Measurements from ENCODE around the gene RGP1.

The RGP1 gene

DNA sequence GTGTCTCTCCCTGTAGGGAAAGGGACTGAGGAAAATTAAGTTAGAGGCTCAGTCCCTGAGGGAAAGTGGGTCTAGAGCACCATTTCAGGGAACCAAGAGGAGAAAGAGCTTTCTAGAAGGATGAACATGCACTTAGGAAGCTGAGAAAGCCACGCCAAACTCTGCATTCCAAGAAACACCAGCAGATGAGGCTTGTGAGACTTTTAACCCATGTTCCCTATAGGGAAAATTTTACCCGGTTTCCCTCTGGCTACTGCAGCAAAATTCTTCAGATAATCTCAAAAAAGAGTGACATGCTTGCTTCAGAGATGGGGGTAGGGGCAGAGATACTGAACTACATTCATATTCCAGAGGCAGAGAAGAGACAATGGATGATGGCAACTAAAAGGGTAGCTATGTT, 25.7 kb upstream of the RGP1 start:
- DNase-seq (ENCODE audit: low spot score) = no peak

DNA sequence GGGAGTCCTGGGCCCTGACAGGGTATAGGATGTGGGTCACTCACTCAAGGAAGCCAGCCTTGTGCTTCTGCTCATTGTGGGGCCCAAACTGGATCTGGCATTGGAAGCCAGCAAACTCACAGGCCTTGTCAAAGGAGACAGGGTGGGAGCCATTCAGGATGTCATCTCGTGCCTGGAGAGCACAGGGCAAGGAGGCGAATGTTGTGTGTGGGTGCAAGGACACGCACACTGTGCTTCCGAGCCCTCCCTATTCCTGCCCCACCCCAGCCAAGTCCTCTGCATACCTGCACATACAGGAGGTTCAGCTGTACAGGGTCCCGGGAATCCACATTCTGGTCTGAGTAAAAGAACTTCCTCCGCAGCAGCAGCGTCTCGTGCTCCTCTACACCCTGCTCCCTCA, 25.2 kb upstream of the RGP1 start:
- no peak for DNase-seq (ENCODE audit: low spot score)

DNA sequence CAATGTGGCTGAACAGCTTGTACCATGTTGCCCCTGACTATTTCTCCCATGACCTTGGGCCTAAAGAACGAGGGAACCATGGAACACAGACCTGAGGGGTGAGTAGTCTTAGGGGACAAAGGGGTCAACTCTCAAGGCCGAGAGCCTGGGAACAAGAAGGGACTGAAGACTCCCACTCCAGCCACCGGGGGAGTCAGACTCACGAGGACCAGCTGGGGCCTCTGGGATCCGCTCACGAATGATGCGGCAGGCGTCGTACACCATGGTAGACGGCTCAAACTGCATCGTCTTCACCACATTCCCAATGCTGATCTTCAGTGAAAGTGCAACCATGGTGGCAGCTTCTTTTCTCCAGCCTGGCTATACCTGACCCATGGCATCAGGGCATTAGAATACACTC, 23.7 kb upstream of the RGP1 start:
- no peak for DNase-seq (ENCODE audit: low spot score)

DNA sequence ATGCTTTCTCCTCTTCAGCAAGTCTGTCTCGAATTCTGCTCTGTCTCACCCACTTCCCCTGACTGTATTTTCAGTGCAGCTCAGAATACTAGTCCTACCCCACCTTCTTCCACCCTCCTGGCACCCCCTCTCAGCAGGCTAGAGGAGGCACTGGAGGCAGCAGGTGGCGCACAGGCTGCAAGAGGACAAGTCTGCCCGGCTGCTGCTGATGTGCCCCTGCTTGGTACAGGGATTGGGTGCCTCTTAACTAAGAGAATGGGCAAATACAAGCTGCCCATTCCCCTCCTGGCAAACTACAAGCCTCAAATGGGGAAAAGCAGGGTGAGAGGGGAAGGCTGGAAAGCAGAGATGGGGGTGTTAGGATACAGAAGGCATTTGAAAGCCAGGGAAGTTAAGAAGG, 22.2 kb upstream of the RGP1 start:
- DNase-seq (ENCODE audit: low spot score) = no peak

DNA sequence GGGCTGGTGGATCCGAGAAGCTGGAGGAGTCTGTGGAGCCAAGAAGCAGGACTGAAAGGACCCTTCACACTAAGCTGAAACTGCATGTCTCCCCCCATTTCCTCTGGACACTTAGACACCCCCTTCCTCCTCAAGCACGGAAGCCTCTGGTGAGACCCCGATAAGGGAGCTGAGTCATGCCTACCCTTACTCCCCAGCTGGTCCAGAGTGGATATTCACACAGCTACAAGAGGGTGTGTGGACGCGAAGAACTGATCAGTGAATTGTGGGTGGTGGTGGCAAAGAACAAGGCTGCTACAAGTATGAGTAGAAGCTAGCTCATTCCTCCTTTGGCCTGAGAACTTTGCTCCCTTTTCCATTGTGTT, 21.4 kb upstream of the RGP1 start:
- no peak for DNase-seq (ENCODE audit: low spot score)

DNA sequence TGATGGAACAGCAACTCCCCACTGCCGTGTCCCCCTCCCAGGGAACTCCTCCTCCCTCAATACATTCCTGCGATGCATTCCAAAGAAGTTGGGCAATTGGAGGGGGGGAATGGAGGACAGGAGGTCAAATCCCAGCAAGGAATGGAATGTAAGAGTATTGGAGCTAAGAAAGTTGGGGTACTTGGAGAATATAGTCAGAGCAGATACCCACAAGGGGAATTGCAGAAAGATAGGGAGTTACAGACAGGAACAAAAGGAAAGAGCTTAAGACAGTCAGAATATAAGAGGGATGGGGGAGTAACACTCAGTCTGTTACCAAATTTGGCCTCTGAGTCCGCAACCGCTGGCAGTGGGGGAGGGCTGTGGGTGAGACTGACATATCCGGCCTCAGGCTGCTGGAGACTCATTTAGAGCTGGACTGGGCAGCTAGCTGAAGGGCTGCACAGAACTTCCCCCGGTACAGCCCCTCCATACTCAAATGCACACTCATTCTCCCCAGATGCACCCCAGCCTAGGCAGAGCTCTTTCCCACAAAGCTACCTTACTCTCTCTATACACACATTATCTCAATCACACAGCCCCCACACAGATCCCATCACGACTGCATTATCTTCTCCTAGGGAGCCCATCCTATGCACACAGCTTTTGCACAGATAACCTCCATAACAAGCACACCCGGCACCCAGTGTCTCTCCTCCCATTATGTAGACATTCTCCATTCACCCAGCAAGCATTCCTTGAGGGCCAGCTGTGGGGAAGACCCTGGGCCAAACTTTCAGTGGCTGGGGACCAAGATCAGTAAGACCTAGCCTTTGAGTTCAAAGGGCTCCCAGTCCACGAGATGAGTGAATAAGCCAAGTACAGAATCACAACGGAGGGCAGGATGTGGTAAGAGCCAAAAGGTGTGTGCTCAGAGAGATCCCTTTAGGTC, 20.8 kb upstream of the RGP1 start:
- DNase-seq (ENCODE audit: low spot score) = no peak

DNA sequence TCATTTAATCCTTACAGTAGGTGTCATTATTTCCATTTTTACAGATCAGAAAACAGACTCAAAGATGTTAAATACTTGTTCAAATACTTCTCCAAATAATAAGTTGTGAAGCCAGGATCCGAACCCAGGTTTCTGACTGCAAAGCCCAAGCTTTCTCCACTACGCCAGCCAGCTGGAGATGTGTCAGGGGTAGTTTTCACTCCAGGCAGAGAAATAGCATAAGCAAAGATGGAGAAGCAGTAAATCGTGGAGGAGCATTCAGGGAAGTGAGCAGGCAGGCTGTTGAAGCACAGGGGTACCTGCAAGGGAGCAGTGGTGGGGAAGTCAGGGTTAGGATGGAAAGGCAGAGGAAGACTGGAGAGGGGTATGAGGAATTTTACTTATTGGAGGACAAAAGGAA, 20.0 kb upstream of the RGP1 start:
- no peak for DNase-seq (ENCODE audit: low spot score)

DNA sequence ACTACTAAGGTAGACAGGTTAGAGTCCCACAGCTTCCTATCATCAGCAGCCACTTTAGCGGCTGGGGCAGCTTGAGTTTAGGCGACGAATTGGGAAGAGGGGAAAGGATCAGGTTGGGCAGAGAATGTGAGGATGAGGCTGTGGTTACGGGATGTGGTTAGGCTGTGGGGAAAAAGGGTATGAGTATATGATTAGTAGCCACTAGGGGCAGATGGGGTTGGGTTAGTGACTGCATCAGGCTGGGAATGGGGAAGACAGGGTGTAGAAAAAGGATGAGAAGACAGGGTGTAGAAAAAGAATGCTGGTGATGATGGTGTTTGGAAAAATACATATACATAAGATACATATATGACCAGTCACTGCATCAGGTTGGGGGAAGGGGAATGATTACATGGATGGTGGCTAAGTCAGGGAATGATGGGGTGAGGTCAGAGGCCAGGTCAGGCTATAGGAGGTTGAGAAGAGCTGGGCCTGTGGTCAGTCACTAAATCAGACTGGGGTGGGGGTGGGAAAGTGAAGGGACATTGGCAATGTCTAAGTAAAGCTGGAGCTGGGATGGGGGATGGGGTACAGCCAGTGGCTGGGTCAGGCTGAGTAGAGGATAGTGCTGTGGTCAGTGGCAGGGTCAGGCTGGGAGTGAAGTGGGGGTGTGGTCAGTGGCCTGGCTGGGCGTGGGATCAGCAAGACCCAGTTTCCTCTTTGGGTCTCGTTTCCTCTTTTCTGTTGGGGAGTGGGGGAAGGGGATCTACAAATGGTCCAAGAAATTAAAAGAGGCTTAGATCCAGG, 19.2 kb upstream of the RGP1 start:
- DNase-seq (ENCODE audit: low spot score) = no peak

DNA sequence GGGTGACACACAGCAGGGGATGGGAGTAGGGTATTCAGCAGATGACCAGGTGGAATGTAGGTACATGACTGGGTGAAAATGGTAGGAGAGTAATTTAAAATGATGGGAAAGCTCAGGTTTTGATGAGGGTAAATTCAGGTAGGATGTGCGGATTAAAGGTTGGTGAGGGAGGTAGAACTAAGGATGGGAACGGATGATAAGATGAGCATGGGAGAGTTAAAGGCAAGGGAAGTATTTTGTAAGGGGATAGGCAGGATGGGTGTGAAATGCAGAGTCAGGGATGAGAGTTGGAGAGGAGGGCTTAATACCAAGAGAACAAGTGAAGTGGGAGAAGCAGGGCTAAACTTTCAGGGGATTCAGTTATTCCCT, 18.6 kb upstream of the RGP1 start:
- DNase-seq (ENCODE audit: low spot score) = no peak

DNA sequence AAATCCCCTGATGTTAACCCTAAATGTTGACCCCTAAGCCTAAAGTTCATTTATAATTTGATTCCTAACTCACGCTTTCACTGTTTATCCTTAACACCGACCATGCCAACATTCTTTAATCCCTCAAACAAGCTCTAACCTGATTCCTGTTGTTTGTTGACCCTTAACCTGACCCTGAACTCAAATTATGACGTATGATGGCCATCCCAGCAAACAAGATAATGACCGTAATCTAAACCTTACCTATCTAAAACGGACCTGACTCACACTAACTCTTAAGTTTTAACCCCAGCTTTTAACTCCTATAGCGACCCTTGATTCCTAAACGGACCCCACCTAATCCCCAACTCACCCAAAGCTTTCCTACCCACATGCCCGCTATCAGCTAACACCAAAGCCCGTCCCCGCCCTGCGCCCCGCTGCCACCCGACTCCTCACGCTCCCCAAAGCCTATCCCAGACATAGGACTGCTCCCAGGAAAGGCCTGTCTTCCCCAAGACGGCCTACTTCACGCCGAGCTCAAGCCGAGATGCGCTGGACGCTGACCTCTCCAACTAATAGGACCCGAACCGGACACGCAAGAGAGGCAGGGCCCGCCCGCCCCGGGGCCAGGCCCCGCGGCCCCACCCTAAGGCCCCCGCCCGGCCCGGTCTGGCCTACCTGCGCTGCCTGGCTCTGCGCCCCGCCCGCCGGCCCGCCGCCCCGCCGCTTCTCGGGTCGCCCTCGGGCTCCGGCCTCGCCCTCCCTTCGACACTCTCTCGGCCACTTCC, 17.5 kb upstream of the RGP1 start:
- DNase-seq (ENCODE audit: low spot score) = no peak

DNA sequence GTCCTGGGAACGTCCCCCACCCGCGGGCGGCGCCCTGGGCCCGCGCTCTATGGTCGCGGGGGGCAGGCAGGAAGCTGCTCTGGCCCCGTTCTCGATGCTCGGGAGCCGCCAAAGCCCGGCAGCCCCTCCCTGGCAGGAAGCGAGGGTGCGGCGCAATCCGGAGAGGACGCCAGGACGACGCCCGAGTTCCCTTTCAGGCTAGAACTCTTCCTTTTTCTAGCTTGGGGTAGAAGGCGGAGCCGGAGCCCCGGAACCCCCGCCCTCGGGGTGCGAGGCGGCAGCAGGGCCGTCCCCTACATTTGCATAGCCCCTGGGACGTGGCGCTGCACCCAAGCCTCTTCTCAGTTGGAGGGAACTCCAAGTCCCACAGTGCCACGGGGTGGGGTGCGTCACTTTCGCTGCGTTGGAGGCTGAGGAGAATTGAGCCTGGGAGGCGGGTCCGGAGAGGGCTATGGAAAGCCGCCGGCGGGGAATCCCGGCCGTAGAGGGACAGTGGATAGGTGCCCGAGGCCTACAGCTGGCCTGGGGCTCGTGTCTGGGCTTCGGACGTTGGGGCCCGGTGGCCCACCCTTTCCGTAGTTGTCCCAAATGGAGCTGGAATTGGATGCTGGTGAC, 16.8 kb upstream of the RGP1 start, which contains the start of the genes CREB3 and TLN1:
Gene CREB3 (plus strand): TSS at position 482 of the 615 bp plus-strand sequence. CDS start 107 bp downstream, at position 589.
Gene TLN1 (minus strand): TSS at position 11 of the 615 bp plus-strand sequence. CDS start 6,501 bp downstream, outside the sequence.
- peak; percentile 97 for DNase-seq (ENCODE audit: low spot score)

DNA sequence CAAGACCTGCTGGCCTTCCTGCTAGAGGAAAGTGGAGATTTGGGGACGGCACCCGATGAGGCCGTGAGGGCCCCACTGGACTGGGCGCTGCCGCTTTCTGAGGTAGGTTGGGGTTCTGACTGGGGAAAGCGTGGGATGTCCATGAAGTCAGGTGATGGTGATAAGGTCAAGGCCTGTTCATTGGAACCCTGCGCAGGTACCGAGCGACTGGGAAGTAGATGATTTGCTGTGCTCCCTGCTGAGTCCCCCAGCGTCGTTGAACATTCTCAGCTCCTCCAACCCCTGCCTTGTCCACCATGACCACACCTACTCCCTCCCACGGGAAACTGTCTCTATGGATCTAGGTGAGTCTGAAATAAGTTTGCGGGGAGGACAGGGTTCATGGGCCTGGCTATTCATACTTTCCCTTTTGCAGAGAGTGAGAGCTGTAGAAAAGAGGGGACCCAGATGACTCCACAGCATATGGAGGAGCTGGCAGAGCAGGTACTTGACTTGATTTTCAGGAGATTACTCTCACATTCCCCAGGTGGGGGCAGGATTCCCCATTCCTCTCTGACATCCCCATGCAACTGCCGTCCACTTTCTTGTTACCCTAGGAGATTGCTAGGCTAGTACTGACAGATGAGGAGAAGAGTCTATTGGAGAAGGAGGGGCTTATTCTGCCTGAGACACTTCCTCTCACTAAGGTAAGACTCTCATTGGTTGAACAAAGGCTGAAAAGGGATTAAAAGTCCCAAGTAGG, 16.1 kb upstream of the RGP1 start:
- DNase-seq (ENCODE audit: low spot score) = no peak

DNA sequence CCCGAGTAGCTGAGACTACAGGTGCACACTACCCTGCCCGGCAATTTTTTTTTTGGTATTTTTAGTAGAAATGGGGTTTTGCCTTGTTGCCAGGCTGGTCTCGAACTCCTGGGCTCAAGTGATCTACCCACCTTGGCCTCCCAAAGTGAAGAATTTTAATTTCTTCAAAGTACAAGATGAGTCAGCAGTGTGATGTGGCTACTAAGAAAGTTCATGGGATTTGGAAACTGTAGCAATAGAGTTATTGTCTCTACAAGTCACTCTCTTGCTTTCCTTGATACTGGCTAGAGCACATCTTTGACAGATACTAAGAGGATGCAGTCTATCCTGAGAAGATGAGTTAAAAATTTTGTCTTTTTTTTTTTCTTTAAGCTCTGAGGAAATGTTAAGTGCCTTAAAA, 15.0 kb upstream of the RGP1 start:
- no peak for DNase-seq (ENCODE audit: low spot score)

DNA sequence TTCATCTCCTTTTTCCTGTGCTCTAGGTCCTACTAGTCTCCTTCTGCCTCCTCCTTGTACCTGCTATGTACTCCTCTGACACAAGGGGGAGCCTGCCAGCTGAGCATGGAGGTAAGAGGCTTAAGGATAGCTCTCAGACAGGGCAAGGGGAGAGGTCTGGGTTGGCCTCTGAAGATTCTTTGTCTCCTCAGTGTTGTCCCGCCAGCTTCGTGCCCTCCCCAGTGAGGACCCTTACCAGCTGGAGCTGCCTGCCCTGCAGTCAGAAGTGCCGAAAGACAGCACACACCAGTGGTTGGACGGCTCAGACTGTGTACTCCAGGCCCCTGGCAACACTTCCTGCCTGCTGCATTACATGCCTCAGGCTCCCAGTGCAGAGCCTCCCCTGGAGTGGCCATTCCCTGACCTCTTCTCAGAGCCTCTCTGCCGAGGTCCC, 12.9 kb upstream of the RGP1 start:
- no peak for DNase-seq (ENCODE audit: low spot score)

DNA sequence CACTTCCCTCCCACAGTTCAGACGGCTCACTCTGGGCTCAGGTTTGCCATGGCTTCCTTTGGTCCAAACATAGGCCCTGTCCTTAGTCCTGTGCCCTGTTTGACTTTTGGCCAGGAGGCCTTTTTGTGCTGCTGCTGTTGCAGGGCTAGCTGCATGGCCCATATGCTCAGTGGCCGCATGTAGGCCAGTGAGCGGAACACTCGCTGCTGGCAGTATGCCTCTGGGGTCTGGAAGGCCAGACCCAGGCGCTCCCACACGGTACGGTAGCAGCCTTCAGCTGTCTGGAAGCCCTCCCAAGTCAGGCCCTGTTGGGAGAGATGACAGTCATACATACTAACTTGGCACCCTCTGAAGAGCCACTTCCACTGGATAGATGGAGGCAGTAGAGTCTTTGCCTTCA, 11.9 kb upstream of the RGP1 start:
- DNase-seq (ENCODE audit: low spot score) = no peak

DNA sequence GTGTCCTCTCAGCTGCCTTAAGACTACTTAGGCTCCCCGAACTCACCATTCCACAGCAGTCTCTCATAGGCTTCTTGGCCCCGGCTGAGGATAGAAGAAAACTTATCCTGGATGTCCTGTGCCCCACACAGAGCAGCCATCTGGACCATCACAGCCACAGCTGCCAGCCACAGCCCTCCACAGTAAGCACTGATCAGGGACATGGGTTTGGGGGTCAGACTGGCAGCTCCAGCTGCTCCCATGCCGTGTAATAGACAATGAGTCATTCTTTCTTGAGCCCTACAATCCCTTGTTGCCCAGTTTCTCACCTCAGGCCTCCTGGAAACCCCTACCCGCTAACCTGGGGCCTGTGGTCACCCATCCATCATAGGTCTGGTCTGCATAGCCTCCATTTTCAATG, 10.9 kb upstream of the RGP1 start:
- DNase-seq (ENCODE audit: low spot score) = no peak

DNA sequence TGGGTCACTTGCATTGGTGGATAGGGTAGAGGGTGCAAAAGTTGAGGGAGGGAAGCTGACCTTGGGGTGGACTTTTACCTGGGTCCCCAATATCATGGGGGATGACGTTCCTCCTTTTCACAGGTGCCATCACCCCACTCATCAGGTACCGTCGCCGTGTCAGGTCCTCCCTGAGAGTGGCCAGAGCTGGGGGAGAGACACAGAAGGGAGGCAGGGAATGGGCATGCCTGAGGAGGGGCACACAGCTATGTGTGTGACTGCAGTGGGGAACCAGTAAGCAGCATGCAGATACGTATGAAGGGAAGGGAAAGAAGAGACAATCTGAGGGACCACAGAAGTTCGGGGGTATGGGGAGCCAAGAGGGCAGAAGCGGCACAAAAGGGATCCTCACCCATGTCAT, 10.2 kb upstream of the RGP1 start:
- no peak for DNase-seq (ENCODE audit: low spot score)

DNA sequence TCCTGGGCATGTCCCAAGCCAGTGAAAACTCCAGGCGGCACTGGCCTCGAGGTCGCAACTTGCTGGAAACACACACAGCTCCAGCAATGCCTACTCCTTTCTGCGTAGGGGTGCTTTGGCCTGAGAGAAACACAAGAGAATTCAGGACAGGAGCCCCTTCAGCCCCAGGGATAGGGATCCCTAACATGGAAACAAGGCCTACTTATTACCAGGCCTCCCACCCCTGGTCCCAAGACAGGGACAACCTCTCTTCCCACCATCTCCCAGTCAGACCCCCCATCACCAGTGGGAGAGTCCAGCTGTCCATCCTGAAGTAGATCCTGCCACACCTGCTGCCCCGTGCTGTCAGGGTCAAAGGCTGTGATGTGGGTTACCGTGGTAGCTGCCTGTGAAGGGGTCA, 8.8 kb upstream of the RGP1 start:
- no peak for DNase-seq (ENCODE audit: low spot score)

DNA sequence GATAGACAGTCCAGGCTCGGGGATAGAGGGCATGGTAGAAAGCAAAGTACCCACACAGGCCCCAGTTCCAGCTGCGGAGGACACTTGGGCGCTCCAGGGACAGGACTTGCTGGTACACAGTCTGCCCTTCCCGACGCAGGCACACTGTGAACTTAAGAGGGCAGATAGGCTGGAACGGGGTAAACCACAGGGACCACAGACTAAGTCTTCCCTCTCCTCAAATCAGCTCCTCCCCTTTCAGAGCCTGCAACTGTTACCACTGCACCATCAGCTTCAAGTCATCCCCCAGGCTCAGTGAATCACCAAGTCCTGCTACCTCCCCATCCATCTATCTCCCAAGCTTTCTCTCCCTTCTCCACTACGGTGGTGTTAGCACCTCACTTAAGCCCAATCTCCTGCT, 7.3 kb upstream of the RGP1 start:
- DNase-seq (ENCODE audit: low spot score) = no peak

DNA sequence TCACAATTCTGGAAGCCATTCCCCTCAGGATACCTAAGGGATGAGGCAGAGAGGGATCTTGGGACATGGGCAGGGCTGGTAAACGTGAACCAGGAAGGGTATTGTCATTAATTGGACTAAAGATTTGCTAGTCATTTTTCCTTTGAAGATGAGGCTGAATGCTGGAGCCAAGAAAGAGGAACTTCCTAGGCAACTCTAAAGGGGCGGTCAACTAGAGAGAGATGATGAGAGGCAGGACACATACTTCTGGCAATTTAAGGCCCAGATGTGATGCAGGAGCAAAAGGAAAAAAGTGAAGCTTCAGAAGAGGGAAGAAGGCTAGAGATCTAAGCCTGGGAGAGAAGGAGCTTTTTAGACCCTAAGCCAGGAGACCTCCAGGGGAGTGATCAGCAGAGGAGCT, 5.6 kb upstream of the RGP1 start:
- no peak for DNase-seq (ENCODE audit: low spot score)

DNA sequence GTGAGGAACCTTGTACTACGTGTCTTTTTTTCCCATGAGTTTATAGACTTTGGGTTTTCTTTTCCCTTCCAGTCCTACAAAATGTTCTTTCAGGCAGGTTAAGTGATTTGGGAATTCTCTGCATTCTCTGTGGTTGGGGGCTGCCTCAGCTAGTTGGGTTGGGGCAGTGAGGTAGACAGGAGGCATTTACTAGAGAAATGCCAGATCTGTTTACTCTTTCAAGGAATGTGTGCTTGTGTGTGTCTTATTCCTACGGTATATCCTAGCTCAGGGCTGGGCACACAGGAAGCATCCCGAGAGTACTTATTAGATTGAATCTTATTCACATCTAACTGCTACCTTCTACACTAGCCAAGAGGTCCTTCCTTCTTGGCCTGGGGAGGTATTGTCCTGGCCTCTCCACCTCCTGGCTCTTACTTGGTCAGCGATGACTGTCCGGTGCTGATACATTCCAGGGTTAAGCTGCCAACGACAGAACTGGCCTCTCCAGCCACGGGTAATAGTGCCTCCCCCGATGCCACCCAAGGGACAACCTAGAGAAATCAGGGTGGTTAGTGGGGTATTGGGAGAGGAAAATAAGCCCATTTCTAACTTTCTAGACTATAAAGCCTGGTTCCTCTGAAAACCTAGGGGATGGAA, 5.1 kb upstream of the RGP1 start:
- no peak for DNase-seq (ENCODE audit: low spot score)
